H9 (cell line): ENCODE measurements around the gene DEPP1. TPM values are rescaled to one million over a fixed set of nuclear protein-coding genes. Genes with fewer than 3 reads are reported as not detected.
A peak's percentile ranks its signal among the peaks of the same experiment; 100 is the strongest.

Experiments used
- DNase-seq: peaks from one replicate; pipeline ENCODE4 v3.0.0-alpha.2; 2017
- H2AFZ ChIP-seq: one replicate; pipeline ENCODE4 v1.6.1; 2013; ENCODE audit warnings: mild to moderate bottlenecking, low read length, control low read depth, moderate library complexity
- H2AK5ac ChIP-seq: 2 replicates; pipeline ENCODE4 v1.6.1; 2013; ENCODE audit warnings: low read length, control low read depth, mixed read lengths; ENCODE audit not compliant: insufficient read length
- H2BK120ac ChIP-seq: one replicate; pipeline ENCODE4 v1.6.1; 2013; ENCODE audit warnings: low read depth, mild to moderate bottlenecking, low read length, control low read depth, inconsistent platforms; ENCODE audit not compliant: poor library complexity, severe bottlenecking
- H2BK12ac ChIP-seq: 2 replicates; pipeline ENCODE4 v1.6.1; 2013; ENCODE audit warnings: low read length, control low read depth, mixed read lengths, low read depth; ENCODE audit not compliant: insufficient read length
- H2BK15ac ChIP-seq: 2 replicates; pipeline ENCODE4 v1.6.1; 2013; ENCODE audit warnings: low read depth, low read length, control low read depth
- H2BK20ac ChIP-seq: one replicate; pipeline ENCODE4 v1.6.1; 2013; ENCODE audit warnings: low read depth, mild to moderate bottlenecking, low read length, control low read depth, inconsistent platforms; ENCODE audit not compliant: poor library complexity, severe bottlenecking
- H2BK5ac ChIP-seq: 2 replicates; pipeline ENCODE4 v1.6.1; 2013; ENCODE audit warnings: low read length, control low read depth, mixed read lengths; ENCODE audit not compliant: insufficient read length
- H3K14ac ChIP-seq: 2 replicates; pipeline ENCODE4 v1.6.1; 2013; ENCODE audit warnings: low read length, control low read depth; ENCODE audit not compliant: insufficient read depth
- H3K18ac ChIP-seq: 2 replicates; pipeline ENCODE4 v1.6.1; 2013; ENCODE audit warnings: low read depth, mild to moderate bottlenecking, mixed read lengths, low read length, control low read depth; ENCODE audit not compliant: insufficient read length
- H3K23ac ChIP-seq: 2 replicates; pipeline ENCODE4 v1.6.1; 2013; ENCODE audit warnings: low read length, control low read depth, mixed read lengths, low read depth; ENCODE audit not compliant: insufficient read length
- H3K23me2 ChIP-seq: 2 replicates; pipeline ENCODE4 v1.6.1; 2013; ENCODE audit warnings: low read depth, mild to moderate bottlenecking, mixed read lengths, low read length, control low read depth; ENCODE audit not compliant: insufficient read length, poor library complexity, severe bottlenecking
- H3K27ac ChIP-seq: 2 replicates; pipeline ENCODE4 v1.5.1; 2013; ENCODE audit warnings: low read length, control low read depth, mixed read lengths, low read depth; ENCODE audit not compliant: insufficient read length
- H3K27me3 ChIP-seq: 2 replicates; pipeline ENCODE4 v1.6.1; 2013; ENCODE audit warnings: low read length, control low read depth, inconsistent platforms; ENCODE audit not compliant: insufficient read depth
- H3K4ac ChIP-seq: 2 replicates; pipeline ENCODE4 v1.6.1; 2013; ENCODE audit warnings: low read depth, mild to moderate bottlenecking, control low read depth, inconsistent platforms, low read length, moderate library complexity
- H3K4me1 ChIP-seq: 2 replicates; pipeline ENCODE4 v1.6.1; 2013; ENCODE audit warnings: low read length, control low read depth, inconsistent platforms; ENCODE audit not compliant: insufficient read depth
- H3K4me2 ChIP-seq: 2 replicates; pipeline ENCODE4 v1.6.1; 2013; ENCODE audit warnings: low read length, control low read depth, mixed read lengths; ENCODE audit not compliant: insufficient read length, insufficient read depth
- H3K56ac ChIP-seq: 2 replicates; pipeline ENCODE4 v1.6.1; 2013; ENCODE audit warnings: low read depth, mild to moderate bottlenecking, mixed read lengths, low read length, control low read depth; ENCODE audit not compliant: insufficient read length
- H3K79me1 ChIP-seq: 2 replicates; pipeline ENCODE4 v1.6.1; 2013; ENCODE audit warnings: low read depth, mild to moderate bottlenecking, moderate library complexity, low read length, control low read depth, inconsistent platforms; ENCODE audit not compliant: insufficient read depth, poor library complexity, severe bottlenecking
- H3K79me2 ChIP-seq: 2 replicates; pipeline ENCODE4 v1.6.1; 2013; ENCODE audit warnings: low read length, control low read depth, inconsistent platforms; ENCODE audit not compliant: insufficient read depth
- H3K9ac ChIP-seq: 2 replicates; pipeline ENCODE4 v1.6.1; 2013; ENCODE audit warnings: low read length, control low read depth, mixed read lengths; ENCODE audit not compliant: insufficient read length; ENCODE audit errors: extremely low read depth
- H3K9me3 ChIP-seq: one replicate; pipeline ENCODE4 v1.6.1; 2013; ENCODE audit warnings: low read depth, low read length, inconsistent platforms; ENCODE audit not compliant: control insufficient read depth
- H3T11ph ChIP-seq: one replicate; pipeline ENCODE4 v1.6.1; 2013; ENCODE audit warnings: mild to moderate bottlenecking, low read length, control low read depth, inconsistent platforms
- H4K20me1 ChIP-seq: one replicate; pipeline ENCODE4 v1.6.1; 2013; ENCODE audit not compliant: control insufficient read depth, insufficient read length, insufficient read depth
- H4K5ac ChIP-seq: 2 replicates; pipeline ENCODE4 v1.6.1; 2013; ENCODE audit warnings: low read depth, mild to moderate bottlenecking, mixed read lengths, low read length, control low read depth; ENCODE audit not compliant: insufficient read length
- H4K8ac ChIP-seq: replicated peaks from 2 replicates; pipeline ENCODE4 v1.6.1; 2013; ENCODE audit warnings: low read length, control low read depth, mixed read lengths, low read depth; ENCODE audit not compliant: insufficient read length
- H4K91ac ChIP-seq: 2 replicates; pipeline ENCODE4 v1.6.1; 2013; ENCODE audit warnings: low read depth, mild to moderate bottlenecking, moderate library complexity, mixed read lengths, low read length, control low read depth; ENCODE audit not compliant: insufficient read length
- H3K27ac Mint-ChIP-seq, 3 experiments: 2 replicates in 2 of 3; 3 replicates in 1 of 3; pipeline ENCODE4 v1.8.0; 2020 to 2021; ENCODE audit warnings: mixed read lengths in 3 of 3, mild to moderate bottlenecking in 1 of 3, moderate library complexity in 1 of 3
- H3K27me3 Mint-ChIP-seq: 2 replicates; pipeline ENCODE4 v1.8.0; 2021; ENCODE audit warnings: low read depth, mild to moderate bottlenecking, moderate library complexity, mixed read lengths
- H3K36me3 Mint-ChIP-seq, 3 experiments: 2 replicates in 2 of 3; 3 replicates in 1 of 3; pipeline ENCODE4 v1.8.0; 2020 to 2021; ENCODE audit warnings: low read depth in 3 of 3, mixed read lengths in 3 of 3; ENCODE audit not compliant: insufficient read depth in 1 of 3
- H3K4me1 Mint-ChIP-seq, 2 experiments: 2 replicates each; pipeline ENCODE4 v1.8.0; 2020; ENCODE audit warnings: mixed read lengths in 2 of 2
- H3K4me3 Mint-ChIP-seq, 2 experiments: 2 replicates in 1 of 2; 3 replicates in 1 of 2; pipeline ENCODE4 v1.8.0; 2020 to 2021; ENCODE audit warnings: mild to moderate bottlenecking in 2 of 2, mixed read lengths in 2 of 2, moderate library complexity in 1 of 2
- H3K9me3 Mint-ChIP-seq, 2 experiments: 2 replicates in 1 of 2; 3 replicates in 1 of 2; pipeline ENCODE4 v1.8.0; 2020; ENCODE audit warnings: mild to moderate bottlenecking in 2 of 2, mixed read lengths in 2 of 2, moderate library complexity in 1 of 2
- CTCF ChIP-seq: fragments of 200-600 bp; sonication (generic); conservative IDR thresholded peaks from 3 replicates; pipeline ENCODE4 v1.8.0; 2021; ENCODE audit warnings: antibody characterized with exemption, mild to moderate bottlenecking
- WGBS: extraction: QIAGEN DNeasy Blood & Tissue Kit; methylation state at CpG from one replicate; pipeline ENCODE4 v1.1.7; 2013; ENCODE audit warnings: missing lambda C conversion rate, low lambda C conversion rate, mixed read lengths; ENCODE audit not compliant: insufficient read length; ENCODE audit errors: extremely low coverage; 5-methylcytosine and 5-hydroxymethylcytosine counted together
- total RNA-seq: library from RNA; stranded (reverse); gene quantifications from 2 replicates; pipeline ENCODE4 v1.2.1, GENCODE V29; 2021

Gene DEPP1
- total RNA-seq, 1 experiment from 2014 or later, result 2.4 TPM

GRCh38 chr10:44961931-44962750 is 16.5 kb downstream of the DEPP1 start:
- Histone ChIP-seq H2BK5ac (no peak overlapping the region), H3K79me1 (no peaks in the 10 kb centered on the region), H3T11ph (no peak overlapping the region), H4K20me1 (no peaks in the 10 kb centered on the region), H2BK20ac (no peak overlapping the region), H4K5ac (no peak overlapping the region), H3K18ac (no peak overlapping the region), H3K14ac (no peak overlapping the region; the same call in 1 of the 2 replicates), H2BK15ac (no peak overlapping the region), H3K4me2 (no peak overlapping the region), H4K91ac (no peak overlapping the region), H3K23ac (no peak overlapping the region), H3K4ac (no peak overlapping the region), H3K56ac (no peak overlapping the region), H2AFZ (no peak overlapping the region), H3K9me3 (no peaks in the 10 kb centered on the region), H3K79me2 (no peaks in the 10 kb centered on the region), H3K27me3 (no peaks in the 10 kb centered on the region), H3K23me2 (peaks cover 11% of the 10 kb centered on the region), H2BK12ac (no peak overlapping the region), H3K9ac (no peak overlapping the region), H2AK5ac (no peak overlapping the region), H3K4me1 (peaks cover 25% of the 10 kb centered on the region), H2BK120ac (no peak overlapping the region), H3K27ac (no peak overlapping the region), H4K8ac (no peak overlapping the region)
- Mint-ChIP-seq H3K4me3 (no peak overlapping the region), H3K4me1 (peaks cover 75 to 77% of the 10 kb centered on the region in 2 experiments), H3K27me3 (peaks cover 13% of the 10 kb centered on the region), H3K36me3 (peaks cover 0 to 2% (median 0%) of the 10 kb centered on the region in 3 experiments; a peak in 2 of 7 replicates), H3K9me3 (no peaks in the 10 kb centered on the region; a peak in 1 of 5 replicates), H3K27ac (no peak overlapping the region)
- TF ChIP-seq CTCF, result no peak
- DNase-seq, result peak; percentile 15
- WGBS, result no CpG with 5 or more reads among the region's 11 CpGs
